Spinal cord (tissue), 10 donors: ENCODE data around the gene ACADVL. TPM values are rescaled to one million over a fixed set of nuclear protein-coding genes. Genes with fewer than 3 reads are reported as not detected.

ENCODE experiments used
- DNase-seq, 6 donors: peaks; one replicate each; pipeline versions ENCODE4 v3.0.0 to v3.0.0-alpha.2; 2013 to 2015; ENCODE audit warnings: low spot score in 6 of 6, low read depth in 4 of 6
- H3K27ac ChIP-seq: one replicate; pipeline ENCODE4 v1.5.1; 2013; ENCODE audit warnings: low read depth, low read length, control low read depth
- H3K27me3 ChIP-seq: one replicate; pipeline ENCODE4 v1.6.1; 2013; ENCODE audit warnings: low read length; ENCODE audit not compliant: control insufficient read depth, insufficient read depth
- H3K36me3 ChIP-seq: one replicate; pipeline ENCODE4 v1.6.1; 2013; ENCODE audit warnings: low read length; ENCODE audit not compliant: control insufficient read depth, insufficient read depth
- H3K4me1 ChIP-seq: one replicate; pipeline ENCODE4 v1.6.1; 2013; ENCODE audit warnings: low read length; ENCODE audit not compliant: control insufficient read depth, insufficient read depth
- H3K4me3 ChIP-seq: one replicate; pipeline ENCODE4 v1.5.1; 2013; ENCODE audit warnings: low read depth, low read length, control low read depth
- H3K9me3 ChIP-seq: one replicate; pipeline ENCODE4 v1.6.1; 2013; ENCODE audit warnings: low read length; ENCODE audit not compliant: control insufficient read depth, insufficient read depth
- WGBS: methylation state at CpG from one replicate; pipeline ENCODE4 v1.1.5; 2013; ENCODE audit warnings: missing lambda C conversion rate; ENCODE audit not compliant: insufficient coverage; 5-methylcytosine and 5-hydroxymethylcytosine counted together
- polyA plus RNA-seq, 2 donors: library from polyadenylated mRNA; unstranded; fragments of 120-200 nt; gene quantifications; one replicate each; pipeline ENCODE4 v1.2.1, GENCODE V29; 2013; ENCODE audit not compliant: insufficient read length in 2 of 2
- small RNA-seq: library from RNA; depleted of rRNA; stranded (forward); fragments of <200 nt; gene quantifications from one replicate; pipeline ENCODE3, GENCODE V24; 2014; ENCODE audit warnings: low replicate concordance
- total RNA-seq, 2 donors: library from RNA; depleted of rRNA in 1 of 2; stranded (reverse); fragments of 120-200 nt in 1 of 2; fragments of >200 nt in 1 of 2; gene quantifications; one replicate each; pipeline versions ENCODE4 v1.2.3 to v1.2.4, GENCODE V29; 2013 to 2014
- donor health status: healthy.

The ACADVL gene
- total and polyA plus RNA-seq, 4 donors, result 131 to 478 (median 418) TPM

DNA sequence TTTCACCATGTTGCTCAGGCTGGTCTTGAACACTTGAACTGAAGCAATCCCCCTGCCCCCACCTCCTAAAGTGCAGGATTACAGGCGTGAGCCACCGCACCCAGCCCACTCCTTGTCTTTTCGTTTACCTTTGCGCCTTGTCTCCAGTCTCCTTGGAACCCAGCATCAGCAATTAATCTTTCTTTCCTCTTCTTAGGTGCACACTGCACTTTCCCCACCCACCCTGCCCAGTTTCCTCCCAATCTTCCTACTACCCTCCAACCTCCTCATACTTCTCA is 44.0 kb downstream of the ACADVL start:
- Histone ChIP-seq H3K27ac (no peak overlapping the region), H3K9me3 (no peaks in the 10 kb centered on the region), H3K4me1 (peaks cover 24% of the 10 kb centered on the region), H3K36me3 (peaks cover 14% of the 10 kb centered on the region), H3K27me3 (peaks cover 53% of the 10 kb centered on the region), H3K4me3 (no peak overlapping the region)
- 61% methylated on average over 4 of the region's 4 CpGs for WGBS
- DNase-seq, result no peak

DNA sequence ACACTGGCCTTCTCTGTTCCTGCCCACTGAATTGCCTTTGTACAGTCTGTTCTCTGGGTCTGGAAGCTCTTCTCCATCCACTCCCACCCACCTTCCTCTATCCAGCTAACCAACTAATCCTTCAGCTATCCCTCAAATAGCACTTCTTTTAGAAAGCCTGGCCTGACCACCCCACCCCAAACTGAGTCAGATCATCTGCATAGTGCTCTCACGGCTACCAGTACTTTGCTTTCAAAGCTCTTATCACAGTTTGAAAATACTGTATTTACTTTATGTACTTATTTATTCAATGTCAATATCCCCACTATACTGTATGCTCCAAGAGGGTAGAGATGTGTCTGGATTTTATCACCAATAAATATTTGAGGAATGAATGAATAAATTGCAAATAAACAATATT is 47.0 kb downstream of the ACADVL start:
- WGBS, result no CpG with 5 or more reads among the region's 1 CpG
- H3K27ac ChIP-seq, result no peak overlapping the region

More for the DNA sequence above, 47.0 kb downstream of the ACADVL start:
- Histone ChIP-seq H3K4me1 (peaks cover 13% of the 10 kb centered on the region), H3K4me3 (no peak overlapping the region), H3K36me3 (no peaks in the 10 kb centered on the region), H3K27me3 (peaks cover 36% of the 10 kb centered on the region), H3K9me3 (no peaks in the 10 kb centered on the region)
- DNase-seq, result no peak

Small RNA genes within 50 kb of the gene (small RNA-seq; reads per million reads assigned to genes)
- gene AC120057.4, result not detected
- 18.4 reads per million, percentile 97 among the genes with 10 or more reads in this experiment for gene MIR324
- not detected for gene RF00019

Other genes starting within 250 kb of the ACADVL start
Only the 30 nearest of the 33 such genes appear.
- gene RNASEK, start 207.3 kb upstream of the ACADVL start, total RNA-seq, result 100 to 1,000 TPM in 1 of 2 donors, 10 to 100 TPM in 1; 68.3 to 121 TPM
- 100 to 1,000 TPM; 252 to 284 TPM for gene RNASEK, start 207.3 kb upstream of the ACADVL start, polyA plus RNA-seq
- gene BCL6B, start 196.9 kb upstream of the ACADVL start, total RNA-seq, result 10 to 100 TPM in 1 of 2 donors, 1 to 10 TPM in 1; 3.1 to 13.7 TPM
- gene BCL6B, start 196.9 kb upstream of the ACADVL start, polyA plus RNA-seq, result 1 to 10 TPM; 5.6 to 8.5 TPM
- under 1 TPM; 0.10 to 0.66 TPM for gene SLC16A13, start 183.9 kb upstream of the ACADVL start, total RNA-seq
- gene SLC16A13, start 183.9 kb upstream of the ACADVL start, polyA plus RNA-seq, result 1 to 10 TPM; 1.5 to 2.4 TPM
- gene SLC16A11, start 175.8 kb upstream of the ACADVL start, total RNA-seq, result 1 to 10 TPM in 1 of 2 donors, under 1 TPM in 1; 0.20 to 2.5 TPM
- gene SLC16A11, start 175.8 kb upstream of the ACADVL start, polyA plus RNA-seq, result under 1 TPM; 0.52 to 0.95 TPM
- gene CLEC10A, start 139.7 kb upstream of the ACADVL start, total RNA-seq, result under 1 TPM; 0.69 to 0.77 TPM
- gene CLEC10A, start 139.7 kb upstream of the ACADVL start, polyA plus RNA-seq, result under 1 TPM; 0.17 to 0.29 TPM
- gene ASGR2, start 105.1 kb upstream of the ACADVL start, total RNA-seq, result under 1 TPM in 1 of 2 donors, not detected in 1; 0.50 TPM
- gene ASGR2, start 105.1 kb upstream of the ACADVL start, polyA plus RNA-seq, result under 1 TPM; 0.24 to 0.39 TPM
- gene ASGR1, start 40.6 kb upstream of the ACADVL start, total RNA-seq, result 1 to 10 TPM; 4.3 to 8.2 TPM
- 10 to 100 TPM; 32.4 to 32.5 TPM for gene ASGR1, start 40.6 kb upstream of the ACADVL start, polyA plus RNA-seq
- 10 to 100 TPM; 50.6 to 82.8 TPM for gene DLG4, start 102 bp upstream of the ACADVL start, total RNA-seq
- gene DLG4, start 102 bp upstream of the ACADVL start, polyA plus RNA-seq, result 100 to 1,000 TPM; 192 to 203 TPM
- gene DVL2, start 14.6 kb downstream of the ACADVL start, total RNA-seq, result 10 to 100 TPM; 31.7 to 46.6 TPM
- gene DVL2, start 14.6 kb downstream of the ACADVL start, polyA plus RNA-seq, result 10 to 100 TPM; 47.9 to 59.7 TPM
- 10 to 100 TPM; 26.2 to 49.0 TPM for gene PHF23, start 19.5 kb downstream of the ACADVL start, total RNA-seq
- 10 to 100 TPM; 50.2 to 53.2 TPM for gene PHF23, start 19.5 kb downstream of the ACADVL start, polyA plus RNA-seq
- 100 to 1,000 TPM; 196 to 481 TPM for gene GABARAP, start 22.5 kb downstream of the ACADVL start, total RNA-seq
- gene GABARAP, start 22.5 kb downstream of the ACADVL start, polyA plus RNA-seq, result 100 to 1,000 TPM; 431 to 461 TPM
- 10 to 100 TPM; 44.4 to 47.9 TPM for gene CTDNEP1, start 31.8 kb downstream of the ACADVL start, total RNA-seq
- gene CTDNEP1, start 31.8 kb downstream of the ACADVL start, polyA plus RNA-seq, result 100 to 1,000 TPM; 177 to 181 TPM
- gene ELP5, start 32.3 kb downstream of the ACADVL start, total RNA-seq, result 10 to 100 TPM; 24.9 to 47.7 TPM
- gene ELP5, start 32.3 kb downstream of the ACADVL start, polyA plus RNA-seq, result 10 to 100 TPM; 49.8 to 52.2 TPM
- 1 to 10 TPM in 1 of 2 donors, under 1 TPM in 1; 0.79 to 2.3 TPM for gene CLDN7, start 42.5 kb downstream of the ACADVL start, total RNA-seq
- gene CLDN7, start 42.5 kb downstream of the ACADVL start, polyA plus RNA-seq, result 1 to 10 TPM; 1.3 TPM
- 1 to 10 TPM in 1 of 2 donors, under 1 TPM in 1; 0.59 to 1.9 TPM for gene SLC2A4, start 61.8 kb downstream of the ACADVL start, total RNA-seq
- under 1 TPM; 0.48 to 0.78 TPM for gene SLC2A4, start 61.8 kb downstream of the ACADVL start, polyA plus RNA-seq
- gene YBX2, start 74.7 kb downstream of the ACADVL start, total RNA-seq, result 1 to 10 TPM in 1 of 2 donors, under 1 TPM in 1; 0.50 to 1.0 TPM
- 1 to 10 TPM; 4.2 to 6.9 TPM for gene YBX2, start 74.7 kb downstream of the ACADVL start, polyA plus RNA-seq
- 100 to 1,000 TPM; 146 to 202 TPM for gene EIF5A, start 87.7 kb downstream of the ACADVL start, total RNA-seq
- 100 to 1,000 TPM; 366 to 375 TPM for gene EIF5A, start 87.7 kb downstream of the ACADVL start, polyA plus RNA-seq
- gene GPS2, start 95.4 kb downstream of the ACADVL start, total RNA-seq, result 10 to 100 TPM; 19.2 to 65.5 TPM
- 10 to 100 TPM; 98.3 to 99.4 TPM for gene GPS2, start 95.4 kb downstream of the ACADVL start, polyA plus RNA-seq
- gene NEURL4, start 109.4 kb downstream of the ACADVL start, total RNA-seq, result 10 to 100 TPM; 28.6 TPM
- 10 to 100 TPM; 43.9 to 56.4 TPM for gene NEURL4, start 109.4 kb downstream of the ACADVL start, polyA plus RNA-seq
- 10 to 100 TPM in 1 of 2 donors, 1 to 10 TPM in 1; 4.6 to 13.7 TPM for gene ACAP1, start 116.6 kb downstream of the ACADVL start, total RNA-seq
- 10 to 100 TPM; 13.8 to 18.1 TPM for gene ACAP1, start 116.6 kb downstream of the ACADVL start, polyA plus RNA-seq
- 10 to 100 TPM in 1 of 2 donors, 1 to 10 TPM in 1; 5.6 to 10.4 TPM for gene KCTD11, start 132.2 kb downstream of the ACADVL start, total RNA-seq
- gene KCTD11, start 132.2 kb downstream of the ACADVL start, polyA plus RNA-seq, result 10 to 100 TPM; 12.6 to 13.5 TPM
- gene TMEM95, start 135.2 kb downstream of the ACADVL start, total RNA-seq, result not detected
- not detected for gene TMEM95, start 135.2 kb downstream of the ACADVL start, polyA plus RNA-seq
- gene TNK1, start 161.2 kb downstream of the ACADVL start, total RNA-seq, result 1 to 10 TPM in 1 of 2 donors, under 1 TPM in 1; 0.79 to 1.5 TPM
- gene TNK1, start 161.2 kb downstream of the ACADVL start, polyA plus RNA-seq, result 1 to 10 TPM; 3.4 to 4.6 TPM
- gene PLSCR3, start 174.6 kb downstream of the ACADVL start, total RNA-seq, result 10 to 100 TPM in 1 of 2 donors, 1 to 10 TPM in 1; 8.0 to 21.7 TPM
- 10 to 100 TPM; 29.3 to 38.8 TPM for gene PLSCR3, start 174.6 kb downstream of the ACADVL start, polyA plus RNA-seq
- 100 to 1,000 TPM in 1 of 2 donors, 10 to 100 TPM in 1; 70.9 to 130 TPM for gene TMEM256, start 184.2 kb downstream of the ACADVL start, total RNA-seq
- gene TMEM256, start 184.2 kb downstream of the ACADVL start, polyA plus RNA-seq, result 10 to 100 TPM; 48.6 to 54.7 TPM
- 10 to 100 TPM; 21.5 to 25.3 TPM for gene NLGN2, start 187.9 kb downstream of the ACADVL start, total RNA-seq
- 100 to 1,000 TPM; 196 to 210 TPM for gene NLGN2, start 187.9 kb downstream of the ACADVL start, polyA plus RNA-seq
- gene SPEM1, start 200.4 kb downstream of the ACADVL start, total RNA-seq, result not detected
- gene SPEM1, start 200.4 kb downstream of the ACADVL start, polyA plus RNA-seq, result under 1 TPM in 1 of 2 donors, not detected in 1; 0.29 TPM
- not detected for gene SPEM2, start 205.7 kb downstream of the ACADVL start, total RNA-seq
- under 1 TPM; 0.23 to 0.67 TPM for gene SPEM2, start 205.7 kb downstream of the ACADVL start, polyA plus RNA-seq
- gene SPEM3, start 208.9 kb downstream of the ACADVL start, total RNA-seq, result not detected
- under 1 TPM in 1 of 2 donors, not detected in 1; 0.05 TPM for gene SPEM3, start 208.9 kb downstream of the ACADVL start, polyA plus RNA-seq
- 1 to 10 TPM in 1 of 2 donors, under 1 TPM in 1; 0.69 to 1.3 TPM for gene TMEM102, start 215.5 kb downstream of the ACADVL start, total RNA-seq
- gene TMEM102, start 215.5 kb downstream of the ACADVL start, polyA plus RNA-seq, result 1 to 10 TPM; 2.1 to 2.4 TPM